NCI-H1105 (cell line): ENCODE data around the gene FAM153A.
"Not testable (repeated sequence)": the region's sequence is repeated elsewhere in the genome, so short reads cannot be mapped to it uniquely, and the experiment has no call there.

Experiments
- DNase-seq: peaks from one replicate; lab custom pipeline; 2025; lab: John Stamatoyannopoulos, UW

FAM153A gene

DNA sequence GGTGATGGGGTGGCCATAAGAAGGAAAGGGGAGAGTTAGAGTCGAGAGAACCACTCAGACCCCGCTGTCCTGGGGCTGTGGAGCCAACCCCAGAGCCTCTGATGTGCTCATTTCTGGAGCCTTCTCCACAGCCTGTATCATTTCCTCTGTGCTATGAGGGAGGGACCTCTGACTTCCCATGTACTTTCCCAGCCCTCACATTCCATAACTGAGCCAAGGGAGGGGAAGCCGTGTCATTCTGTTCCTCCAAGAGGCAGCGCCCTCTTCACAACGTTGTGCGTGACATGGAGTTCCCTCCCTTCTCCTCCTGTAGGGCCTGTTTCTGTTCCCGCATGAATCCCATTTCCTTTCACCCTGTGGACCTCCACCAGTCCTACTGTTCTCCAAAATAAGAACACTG is 57.8 kb downstream of the FAM153A start:
- DNase-seq = not testable (repeated sequence)

DNA sequence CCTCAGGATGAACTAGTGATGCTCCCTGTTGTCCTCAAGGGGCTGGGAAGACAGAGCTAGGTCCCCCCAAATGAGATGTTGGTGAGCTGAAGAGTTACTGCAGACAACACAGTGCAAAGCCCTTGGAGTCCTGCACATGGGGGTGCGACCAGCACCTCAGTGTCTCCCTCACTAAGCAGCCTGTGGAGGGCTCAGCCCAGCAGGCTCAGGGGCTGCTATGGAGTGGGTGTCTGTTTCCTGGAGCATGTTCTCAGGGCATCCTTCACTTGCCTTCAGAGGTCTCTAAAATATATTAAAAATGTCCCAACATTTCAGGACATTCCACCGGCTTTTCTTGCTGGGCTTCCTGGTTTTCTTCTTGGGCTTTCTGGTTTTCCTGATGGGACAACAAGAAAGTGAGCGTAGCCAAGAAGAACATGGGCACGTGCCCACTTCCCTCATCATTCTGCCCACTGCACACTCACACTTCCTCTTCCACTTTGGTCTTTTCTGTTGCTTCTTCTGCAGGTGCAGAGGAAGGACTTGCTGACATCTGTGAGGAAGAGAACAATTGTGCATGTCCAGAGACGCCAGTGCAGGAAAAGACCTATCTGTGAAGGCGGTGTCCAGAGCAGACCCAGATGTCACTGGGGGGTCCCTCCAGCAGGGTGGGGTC is 58.7 kb downstream of the FAM153A start:
- not testable (repeated sequence) for DNase-seq

DNA sequence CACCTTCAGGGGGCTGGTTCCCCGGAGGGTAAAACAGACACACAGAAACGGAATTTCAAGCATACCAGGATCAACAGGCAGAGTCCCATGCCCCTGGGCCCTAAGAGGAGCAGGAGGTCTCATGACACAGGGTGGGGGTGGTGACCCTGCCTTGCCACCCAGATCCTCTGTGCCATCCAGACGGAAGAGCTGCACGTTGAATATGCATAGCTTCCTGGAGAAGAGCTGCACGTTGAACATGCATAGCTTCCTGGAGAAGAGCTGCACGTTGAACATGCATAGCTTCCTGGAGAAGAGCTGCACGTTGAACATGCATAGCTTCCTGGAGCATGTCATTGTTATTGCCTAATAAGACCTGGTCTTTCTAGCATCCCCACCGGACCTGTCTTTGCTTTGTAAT is 59.9 kb downstream of the FAM153A start:
- not testable (repeated sequence) for DNase-seq

DNA sequence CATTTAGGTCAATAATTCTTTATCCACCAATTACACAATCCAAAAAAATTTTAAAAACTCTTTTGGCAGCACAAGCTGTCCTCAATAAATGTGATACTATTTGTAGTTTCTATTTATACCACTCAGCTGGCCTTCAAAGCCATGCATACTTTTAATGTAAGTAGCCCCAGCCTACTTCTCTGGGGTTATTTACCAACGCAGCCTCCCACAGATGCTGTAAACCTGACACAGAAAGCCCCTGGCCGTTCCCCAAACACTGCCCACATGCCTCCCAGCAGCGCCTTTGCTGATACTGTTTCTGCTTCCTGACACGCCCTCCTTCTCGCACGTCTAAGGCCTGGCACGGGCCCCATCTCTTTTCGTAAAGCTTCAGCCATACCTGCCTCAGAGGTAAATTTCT is 62.7 kb downstream of the FAM153A start:
- DNase-seq = not testable (repeated sequence)

DNA sequence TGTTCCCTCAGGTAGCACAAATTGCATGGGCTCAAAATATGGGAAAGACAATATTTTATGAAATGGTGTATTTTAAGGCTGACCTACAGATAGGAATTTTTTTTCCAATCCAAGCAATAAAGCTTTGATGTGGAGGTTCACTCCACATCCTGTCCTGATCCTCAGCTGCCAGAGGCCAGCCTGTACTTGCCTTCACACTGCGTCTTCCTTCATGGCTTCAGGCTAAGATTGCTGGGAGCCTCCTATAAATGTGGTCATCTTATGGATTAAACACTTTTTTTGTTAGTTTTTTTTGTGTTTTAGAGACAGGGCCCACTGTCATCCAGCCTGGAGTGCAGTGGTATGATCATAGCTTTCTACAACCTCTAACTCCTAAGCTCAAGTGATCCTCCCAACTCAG is 67.3 kb downstream of the FAM153A start:
- DNase-seq = not testable (repeated sequence)

DNA sequence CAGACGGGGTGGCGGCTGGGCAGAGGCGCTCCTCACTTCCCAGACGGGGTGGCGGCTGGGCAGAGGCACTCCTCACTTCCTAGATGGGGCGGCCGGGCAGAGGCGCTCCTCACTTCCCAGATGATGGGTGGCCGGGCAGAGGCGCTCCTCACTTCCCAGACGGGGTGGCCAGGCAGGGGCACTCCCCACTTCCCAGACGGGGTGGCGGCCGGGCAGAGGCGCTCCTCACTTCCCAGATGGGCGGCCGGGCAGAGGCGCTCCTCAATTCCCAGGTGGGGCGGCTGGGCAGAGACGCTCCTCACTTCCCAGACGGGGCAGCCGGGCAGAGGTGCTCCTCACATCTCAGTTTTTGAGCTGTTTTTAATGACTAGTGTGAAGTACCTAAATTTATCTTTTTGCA is 86.6 kb downstream of the FAM153A start:
- not testable (repeated sequence) for DNase-seq

DNA sequence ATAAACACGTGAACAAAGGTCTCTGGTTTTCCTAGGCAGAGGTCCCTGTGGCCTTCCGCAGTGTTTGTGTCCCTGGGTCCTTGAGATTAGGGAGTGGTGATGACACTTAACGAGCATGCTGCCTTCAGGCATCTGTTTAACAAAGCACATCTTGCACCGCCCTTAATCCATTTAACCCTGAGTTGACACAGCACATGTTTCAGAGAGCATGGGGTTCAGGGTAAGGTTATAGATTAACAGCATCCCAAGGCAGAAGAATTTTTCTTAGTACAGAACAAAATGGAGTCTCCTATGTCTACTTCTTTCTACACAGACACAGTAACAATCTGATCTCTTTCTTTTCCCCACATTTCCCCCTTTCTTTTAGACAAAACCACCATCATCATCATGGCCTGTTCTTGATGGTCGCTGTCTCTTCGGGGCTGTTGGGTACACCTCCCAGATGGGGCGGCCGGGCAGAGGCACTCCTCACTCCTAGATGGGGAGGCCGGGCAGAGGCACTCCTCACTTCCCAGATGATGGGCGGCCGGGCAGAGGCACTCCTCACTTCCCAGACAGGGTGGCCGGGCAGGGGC is 87.3 kb downstream of the FAM153A start:
- DNase-seq = not testable (repeated sequence)

DNA sequence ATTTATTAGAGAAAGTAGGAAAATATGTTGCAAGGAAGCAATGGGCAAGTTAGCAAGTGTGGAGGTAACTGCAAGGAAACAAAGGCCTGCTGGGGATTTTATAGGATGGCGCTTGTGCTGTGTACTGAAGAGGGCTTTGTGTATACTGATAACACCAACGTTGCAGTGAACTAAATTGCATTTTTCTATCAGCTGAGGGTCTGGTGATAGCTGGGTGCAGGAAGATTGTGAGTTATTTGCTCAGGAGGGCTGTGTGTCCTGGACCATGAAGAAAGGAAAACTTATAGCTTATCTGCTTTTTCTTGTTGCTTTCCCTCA is 88.2 kb downstream of the FAM153A start:
- DNase-seq = not testable (repeated sequence)

DNA sequence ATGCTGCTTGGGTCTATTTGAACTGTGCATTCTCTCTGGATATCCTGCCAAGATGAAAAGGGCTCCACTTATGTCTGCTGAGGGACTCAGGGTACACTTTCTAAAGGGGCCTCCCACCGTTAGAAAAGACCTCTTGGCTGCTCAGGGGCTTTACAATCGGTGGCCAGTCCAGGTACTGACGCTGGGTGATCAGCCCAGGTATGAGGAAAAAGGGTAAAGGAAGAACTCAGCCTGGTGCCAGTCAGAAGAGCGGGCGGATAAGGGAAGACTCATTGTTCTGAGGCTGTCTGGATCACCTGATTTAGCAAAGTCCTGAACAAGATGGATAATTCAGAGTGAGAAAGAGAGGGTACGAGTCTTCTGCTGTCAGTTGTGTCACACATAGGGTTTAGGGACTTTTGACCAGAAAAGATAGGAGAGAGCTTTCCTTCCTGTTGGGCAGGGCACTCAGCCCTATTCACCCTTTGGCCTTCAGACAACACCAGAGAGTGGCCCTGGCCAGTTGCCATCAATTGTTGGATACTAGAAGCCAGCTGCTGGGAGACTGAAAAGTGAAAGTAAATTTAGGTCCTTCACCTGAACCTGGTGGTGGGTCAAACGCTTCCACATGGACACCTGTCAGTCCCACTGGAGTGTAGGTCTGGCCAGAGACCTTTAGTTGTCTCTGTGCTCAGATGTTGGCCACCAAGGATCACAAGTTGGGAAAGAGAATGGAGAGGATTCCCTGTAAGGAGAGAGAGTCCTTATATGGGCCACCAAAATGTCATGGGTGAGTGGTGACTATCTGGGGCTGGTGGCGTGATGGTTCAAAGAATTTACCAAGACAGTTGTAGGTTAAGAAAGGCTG is 88.8 kb downstream of the FAM153A start:
- not testable (repeated sequence) for DNase-seq

DNA sequence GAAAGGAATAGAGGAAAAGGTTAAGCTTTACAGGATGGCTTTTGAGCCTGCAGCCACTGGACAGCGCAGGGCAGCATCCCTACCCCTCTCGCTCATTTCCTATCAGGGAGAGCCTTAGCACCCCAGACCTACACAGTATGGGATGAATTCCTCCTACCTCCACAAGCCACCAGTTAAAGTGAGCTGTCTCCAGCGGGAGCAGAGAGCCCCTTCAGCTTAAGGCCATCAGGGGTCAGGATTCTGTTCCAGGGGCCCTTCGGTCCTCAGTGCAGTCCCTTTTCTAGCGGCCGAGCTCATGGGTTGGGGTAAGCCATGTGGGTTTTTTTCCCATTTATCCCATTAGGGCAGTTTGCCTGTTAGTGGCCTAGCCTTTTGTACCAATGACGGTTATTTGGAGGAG is 89.7 kb downstream of the FAM153A start:
- DNase-seq = not testable (repeated sequence)

DNA sequence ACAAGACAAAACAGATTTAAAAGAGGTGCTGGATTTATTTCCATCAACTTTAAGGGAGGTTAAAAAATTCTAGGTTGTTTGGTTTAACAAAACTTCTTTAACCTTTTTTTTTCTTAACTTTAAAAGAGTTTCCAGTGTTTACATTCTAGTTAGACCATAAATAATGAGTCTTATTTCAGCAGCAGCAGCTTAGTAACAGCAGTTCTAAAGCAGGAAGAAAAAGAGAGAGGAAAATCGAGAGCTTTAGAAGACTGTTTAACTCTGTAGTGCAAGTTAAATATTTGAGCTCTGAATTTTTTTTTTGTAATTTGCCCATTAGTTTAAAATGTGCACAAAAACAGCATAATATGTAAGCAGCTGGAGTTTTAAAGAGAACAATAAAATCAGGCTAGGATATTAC is 90.2 kb downstream of the FAM153A start:
- DNase-seq = not testable (repeated sequence)

DNA sequence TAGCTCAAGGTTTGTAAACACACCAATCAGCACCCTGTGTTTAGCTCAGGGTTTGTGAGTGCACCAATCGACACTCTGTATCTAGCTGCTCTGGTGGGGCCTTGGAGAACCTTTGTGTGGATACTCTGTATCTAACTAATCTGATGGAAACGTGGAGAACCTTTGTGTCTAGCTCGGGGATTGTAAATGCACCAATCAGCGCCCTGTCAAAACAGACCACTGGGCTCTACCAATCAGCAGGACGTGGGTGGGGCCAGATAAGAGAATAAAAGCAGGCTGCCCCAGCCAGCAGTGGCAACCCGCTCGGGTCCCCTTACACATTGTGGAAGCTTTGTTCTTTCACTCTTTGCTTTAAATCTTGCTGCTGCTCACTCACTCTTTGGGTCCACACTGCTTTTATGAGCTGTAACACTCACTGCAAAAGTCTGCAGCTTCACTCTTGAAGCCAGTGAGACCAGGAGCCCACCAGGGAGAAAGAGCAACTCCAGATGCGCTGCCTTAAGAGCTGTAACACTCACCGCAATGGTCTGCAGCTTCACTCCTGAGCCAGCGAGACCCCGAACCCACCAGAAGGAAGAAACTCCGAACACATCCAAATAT is 93.6 kb downstream of the FAM153A start:
- DNase-seq = not testable (repeated sequence)

DNA sequence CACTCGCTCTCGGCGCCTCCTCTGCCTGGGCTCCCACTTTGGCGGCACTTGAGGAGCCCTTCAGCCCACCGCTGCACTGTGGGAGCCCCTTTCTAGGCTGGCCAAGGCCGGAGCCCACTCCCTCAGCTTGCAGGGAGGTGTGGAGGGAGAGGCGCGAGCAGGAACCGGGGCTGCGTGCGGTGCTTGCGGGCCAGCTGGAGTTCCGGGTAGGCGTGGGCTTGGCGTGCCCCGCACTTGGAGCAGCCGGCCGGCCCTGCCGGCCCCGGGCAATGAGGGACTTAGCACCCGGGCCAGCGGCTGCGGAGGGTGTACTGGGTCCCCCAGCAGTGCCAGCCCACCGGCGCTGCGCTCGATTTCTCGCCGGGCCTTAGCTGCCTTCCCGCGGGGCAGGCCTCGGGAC is 94.6 kb downstream of the FAM153A start:
- DNase-seq = not testable (repeated sequence)

DNA sequence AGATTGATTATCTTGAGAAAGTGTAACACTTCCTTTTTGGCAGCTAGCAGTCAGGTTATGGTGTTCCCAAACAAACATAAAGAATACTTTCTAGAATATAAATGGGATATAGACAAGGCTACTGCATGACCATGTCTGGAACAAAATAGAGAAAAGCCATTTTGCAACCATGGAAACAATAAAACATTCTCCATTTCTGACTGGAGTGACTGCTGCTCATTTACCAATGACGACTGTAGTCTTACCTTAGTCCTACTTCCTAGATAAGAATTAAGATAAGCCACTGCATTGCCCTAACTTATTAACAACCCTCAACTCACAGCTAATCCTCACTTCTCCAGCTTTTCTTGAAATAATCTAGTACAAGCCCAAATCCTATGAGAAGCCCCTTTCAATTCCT is 100.8 kb downstream of the FAM153A start:
- DNase-seq = not testable (repeated sequence)
